ENCODE data around the gene LY6G6C.

- TF ChIP-seq CTCF (IDR thresholded peaks at IDR 0.05; ENCODE audit: low read length): no peak
- TF ChIP-seq EZH2 (IDR thresholded peaks at IDR 0.05; ENCODE audit: borderline replicate concordance, low read length): no peak
These were observed 14.6 kb upstream of the LY6G6C start, which contains the start of gene CLIC1 for GRCh38 chr6:31736021-31736767.
